GM12878 (cell line): Measurements from ENCODE around the gene CEP295NL. TPM values are rescaled to one million over a fixed set of nuclear protein-coding genes. Genes with fewer than 3 reads are reported as not detected.

Source experiments
- ATAC-seq: fragments of 200-7000 bp; cut with Tn5 transposase; 3 replicates; pipeline ENCODE4 v1.9.1; 2020; ENCODE audit warnings: mild to moderate bottlenecking, moderate library complexity
- BruUV-seq: library from RNA; stranded (reverse); fragments of 400-500 nt; replicated peaks from 2 replicates; lab custom pipeline; 2021; lab: Mats Ljungman, UMichigan
- CTCF ChIA-PET: fragments of 300-600 bp; sonication (Branson Sonifier 250); formaldehyde crosslinking; extraction: SDS; loops from one replicate; lab custom pipeline; 2021; ENCODE audit warnings: inconsistent platforms; lab: Yijun Ruan, JAX
- POLR2A ChIA-PET: fragments of 350-600 bp; formaldehyde crosslinking; extraction: SDS; loops from one replicate; lab custom pipeline; 2021; ENCODE audit warnings: inconsistent platforms; lab: Charles Lee
- RAD21 ChIA-PET: fragments of 300-600 bp; sonication (Branson Sonifier 250); formaldehyde crosslinking; loops from one replicate; lab custom pipeline; 2023; ENCODE audit warnings: antibody characterized with exemption; ENCODE audit not compliant: unreplicated experiment; lab: Charles Lee
- SMC1A ChIA-PET: fragments of 300-600 bp; sonication (Branson Sonifier 250); formaldehyde crosslinking; loops from one replicate; lab custom pipeline; 2023; ENCODE audit not compliant: unreplicated experiment, uncharacterized antibody; lab: Charles Lee
- DNase-seq: peaks from one replicate; pipeline ENCODE4 v3.0.0-alpha.2; 2011; ENCODE audit warnings: low read depth, low spot score
- FAIRE-seq: peaks from 3 replicates; lab custom pipeline; 2011; peaks lifted over from hg19 to GRCh38; lab: Jason Lieb, UNC
- H2AFZ ChIP-seq: 2 replicates; pipeline ENCODE4 v1.6.0; 2011; ENCODE audit warnings: low read depth, low read length, control low read depth; ENCODE audit not compliant: control insufficient read depth
- H3K27ac ChIP-seq: 2 replicates; pipeline ENCODE4 v1.5.1; 2011; ENCODE audit warnings: control low read depth; ENCODE audit not compliant: control insufficient read depth, insufficient read depth
- H3K27me3 ChIP-seq, 2 experiments: replicated peaks in 1 of 2; 2 replicates each; pipeline versions ENCODE4 v1.6.0 to v1.6.1; 2011; ENCODE audit warnings: low read length in 1 of 2; ENCODE audit not compliant: control insufficient read depth in 2 of 2, insufficient read depth in 2 of 2
- H3K36me3 ChIP-seq, 2 experiments: 2 replicates each; pipeline ENCODE4 v1.5.1; 2011; ENCODE audit warnings: low read length in 1 of 2; ENCODE audit not compliant: control insufficient read depth in 2 of 2, insufficient read depth in 2 of 2
- H3K4me1 ChIP-seq: 2 replicates; pipeline ENCODE4 v1.6.1; 2011; ENCODE audit warnings: mild to moderate bottlenecking, low read length, moderate library complexity, mixed read lengths; ENCODE audit not compliant: control insufficient read depth, insufficient read depth
- H3K4me2 ChIP-seq: 2 replicates; pipeline ENCODE4 v1.6.0; 2011; ENCODE audit warnings: control low read depth; ENCODE audit not compliant: control insufficient read depth, insufficient read depth
- H3K4me3 ChIP-seq: fragments of 200-600 bp; sonication (generic); 2 replicates; pipeline ENCODE4 v1.5.1; 2016
- H3K79me2 ChIP-seq: 2 replicates; pipeline ENCODE4 v1.6.0; 2011; ENCODE audit warnings: low read length; ENCODE audit not compliant: control insufficient read depth, insufficient read depth
- H3K9ac ChIP-seq: 2 replicates; pipeline ENCODE4 v1.8.0; 2011; ENCODE audit warnings: low read length, control low read depth, mixed read lengths; ENCODE audit not compliant: control insufficient read depth, insufficient read depth
- H3K9me3 ChIP-seq: replicated peaks from 3 replicates; pipeline ENCODE4 v1.5.1; 2011; ENCODE audit warnings: mild to moderate bottlenecking, low read length; ENCODE audit not compliant: control insufficient read depth, insufficient read depth
- H4K20me1 ChIP-seq: 2 replicates; pipeline ENCODE4 v1.6.0; 2011; ENCODE audit not compliant: control insufficient read depth, insufficient read depth
- ATF7 ChIP-seq: fragments of 450-650 bp; IDR thresholded peaks from 2 replicates; pipeline ENCODE4 v1.6.1; 2016; ENCODE audit warnings: low read depth, mild to moderate bottlenecking
- BACH1 ChIP-seq: fragments of 450-650 bp; IDR thresholded peaks from 2 replicates; pipeline ENCODE4 v1.6.1; 2017; ENCODE audit warnings: mild to moderate bottlenecking, borderline replicate concordance
- CBX5 ChIP-seq: sonication (generic); IDR thresholded peaks from 2 replicates; pipeline ENCODE4 v1.6.1; 2016; ENCODE audit warnings: low read depth, moderate library complexity, mild to moderate bottlenecking, inconsistent platforms
- CEBPB ChIP-seq, 2 experiments: fragments of 150-350 bp in 1 of 2; IDR thresholded peaks; 2 replicates each; pipeline ENCODE4 v1.6.1; 2012 to 2014; ENCODE audit warnings: low read depth in 2 of 2, low read length in 2 of 2, borderline replicate concordance in 1 of 2, inconsistent platforms in 1 of 2
- CHD1 ChIP-seq: IDR thresholded peaks from 2 replicates; pipeline ENCODE4 v1.6.1; 2012; ENCODE audit warnings: low read depth, low read length, improper control_type of control experiment
- CHD4 ChIP-seq: fragments of 200-600 bp; sonication (generic); IDR thresholded peaks from 2 replicates; pipeline ENCODE4 v1.6.1; 2016; ENCODE audit warnings: mild to moderate bottlenecking
- CREB1 ChIP-seq: IDR thresholded peaks from 2 replicates; pipeline ENCODE4 v1.6.1; 2012; ENCODE audit warnings: low read depth, mild to moderate bottlenecking, inconsistent platforms
- CREM ChIP-seq: IDR thresholded peaks from 2 replicates; pipeline ENCODE4 v1.6.1; 2014; ENCODE audit warnings: antibody characterized with exemption, low read depth
- HDAC2 ChIP-seq: fragments of 200-600 bp; sonication (generic); IDR thresholded peaks from 2 replicates; pipeline ENCODE4 v1.6.1; 2017
- HDAC6 ChIP-seq: fragments of 200-600 bp; sonication (generic); IDR thresholded peaks from one replicate; pipeline ENCODE4 v1.8.0; 2017; ENCODE audit warnings: antibody characterized with exemption; ENCODE audit not compliant: unreplicated experiment
- KLF5 ChIP-seq: fragments of 450-650 bp; IDR thresholded peaks from 2 replicates; pipeline ENCODE4 v1.6.1; 2014; ENCODE audit warnings: mild to moderate bottlenecking; ENCODE audit not compliant: partially characterized antibody
- NR2F1 ChIP-seq: fragments of 450-650 bp; conservative IDR thresholded peaks from 2 replicates; pipeline ENCODE4 v1.6.1; 2017; ENCODE audit warnings: mild to moderate bottlenecking
- POLR2AphosphoS2 ChIP-seq: IDR thresholded peaks from 2 replicates; pipeline ENCODE4 v1.6.1; 2011; ENCODE audit warnings: low read depth, mild to moderate bottlenecking, low read length, improper control_type of control experiment, moderate library complexity
- SIX5 ChIP-seq: IDR thresholded peaks from 2 replicates; pipeline ENCODE4 v1.6.1; 2011; ENCODE audit warnings: mild to moderate bottlenecking, low read depth, low read length, moderate library complexity; ENCODE audit not compliant: severe bottlenecking
- SMAD1 ChIP-seq: fragments of 450-650 bp; IDR thresholded peaks from 2 replicates; pipeline ENCODE4 v1.6.1; 2018; ENCODE audit warnings: mild to moderate bottlenecking, low read depth; ENCODE audit not compliant: partially characterized antibody
- SP1 ChIP-seq: IDR thresholded peaks from one replicate; pipeline ENCODE4 v1.6.1; 2011; ENCODE audit warnings: low read depth, low read length
- TARDBP ChIP-seq: IDR thresholded peaks from 2 replicates; pipeline ENCODE4 v1.6.1; 2016; ENCODE audit warnings: borderline replicate concordance
- TCF12 ChIP-seq: IDR thresholded peaks from 2 replicates; pipeline ENCODE4 v1.6.1; 2011; ENCODE audit warnings: low read depth, mild to moderate bottlenecking, low read length
- ZSCAN29 ChIP-seq: fragments of 450-650 bp; IDR thresholded peaks from 2 replicates; pipeline ENCODE4 v1.6.1; 2017; ENCODE audit warnings: mild to moderate bottlenecking, moderate library complexity
- WGBS: methylation state at CpG from one replicate; pipeline ENCODE4 v1.1.6; 2016; ENCODE audit warnings: low lambda C conversion rate; ENCODE audit not compliant: insufficient replicate concordance, insufficient coverage; ENCODE audit errors: missing lambda C conversion rate; 5-methylcytosine and 5-hydroxymethylcytosine counted together
- in situ Hi-C: fragments of 300-500 bp; cut with MboI; formaldehyde crosslinking; loops from 9 replicates; pipeline ENCODE4 v1.14.3; 2018; ENCODE audit warnings: mixed read lengths
- intact Hi-C: fragments of 100-400 bp; cut with micrococcal nuclease; formaldehyde crosslinking; loops from one replicate; pipeline ENCODE4 v1.14.2; 2022; ENCODE audit not compliant: unreplicated experiment
- polyA plus RNA-seq, 11 experiments: library from polyadenylated mRNA; depleted of rRNA in 4 of 11; unstranded in 6 of 11; stranded (reverse) in 5 of 11; fragments of >200 nt; fragmentation: Nextera tagmentation in 4 of 11; fragmentation: Illumina TruSeq in 1 of 11; extraction: Ambion mirVana in 4 of 11; extraction: Trizol in 1 of 11; gene quantifications; 1 replicate in 1 of 11; 2 replicates in 10 of 11; pipeline versions ENCODE4 v1.2.1 to v1.2.3, GENCODE V29; 2011 to 2016; ENCODE audit warnings: inconsistent platforms in 2 of 11, missing spikeins in 2 of 11, low read depth in 1 of 11
- total RNA-seq, 4 experiments: library from RNA; depleted of rRNA in 3 of 4; stranded (reverse); fragments of >200 nt in 3 of 4; fragmentation: Illumina TruSeq in 1 of 4; extraction: Trizol in 1 of 4; gene quantifications; 2 replicates each; pipeline versions ENCODE4 v1.2.1 to v1.2.3, GENCODE V29; 2013 to 2021
- TF ChIP-seq, protein P1 (sequence below): IDR thresholded peaks from 2 replicates; pipeline ENCODE4 v1.6.1; 2011; ENCODE audit warnings: low read depth, low read length, improper control_type of control experiment, borderline replicate concordance

The CEP295NL gene
- total and polyA plus RNA-seq, 10 of the 15 experiments (the other 5 are each of a cell fraction or from before 2014, with no cell fraction given) = not detected

DNA sequence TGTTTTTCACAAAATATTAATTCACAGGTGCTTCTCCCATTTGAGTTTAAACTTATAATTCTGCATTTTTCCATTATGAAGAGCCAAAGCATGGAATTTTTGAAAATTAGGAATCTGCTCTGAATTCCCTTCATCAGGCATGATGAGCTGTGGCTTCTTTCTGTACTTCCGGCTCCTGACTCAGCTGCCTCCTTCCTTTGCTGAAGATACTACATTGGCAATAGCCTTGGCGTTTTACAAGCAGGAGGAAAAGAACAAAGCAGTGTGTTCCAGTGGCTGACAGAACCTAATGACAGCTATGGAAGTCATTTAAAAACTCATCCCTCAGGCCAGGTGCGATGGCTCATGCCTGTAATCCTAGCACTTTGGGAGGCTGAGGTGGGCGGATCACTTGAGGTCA lies 44.0 kb downstream of the CEP295NL start (continued):
- TF ChIP-seq TCF12 = no peak
- no peak for TF ChIP-seq POLR2AphosphoS2
- TF ChIP-seq SIX5 = no peak

DNA sequence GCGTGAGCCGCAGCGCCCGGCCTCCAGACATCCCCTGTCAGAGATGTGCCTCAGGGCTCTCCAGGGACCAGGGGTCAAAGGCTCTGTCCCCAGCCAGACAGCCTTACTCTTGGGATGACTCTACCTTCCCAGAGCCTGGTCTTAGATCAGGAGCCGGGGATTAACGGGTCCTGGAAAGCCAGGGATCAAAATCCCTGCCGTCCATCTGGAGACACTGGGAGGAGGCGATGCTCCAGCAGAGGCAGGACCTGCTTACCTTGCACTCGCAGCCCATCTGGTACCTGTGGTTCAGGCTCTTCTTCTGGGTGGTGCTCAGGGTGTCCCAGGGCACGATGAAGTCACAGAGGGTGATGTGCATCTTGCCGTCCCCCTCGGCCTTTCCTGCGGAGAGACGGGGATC lies 45.7 kb downstream of the CEP295NL start:
- 53% methylated on average over 11 of the region's 14 CpGs for WGBS
- RAD21 ChIA-PET = no interaction called here
- FAIRE-seq = no peak
- Histone ChIP-seq H3K9me3 (no peaks in the 10 kb centered on the region), H3K4me2 (no peak overlapping the region), H3K27me3 (no peaks in the 10 kb centered on the region; a peak in 1 of 4 replicates), H3K36me3 (no peaks in the 10 kb centered on the region), H3K4me1 (no peaks in the 10 kb centered on the region), H3K79me2 (no peaks in the 10 kb centered on the region), H2AFZ (no peak overlapping the region), H3K27ac (no peak overlapping the region), H3K9ac (no peak overlapping the region), H4K20me1 (no peaks in the 10 kb centered on the region), H3K4me3 (no peak overlapping the region)
- in situ Hi-C loops (no loop called here), intact Hi-C loops (no loop called here)
- no TSS peak for BruUV-seq
- no peak for ATAC-seq
- no peak for DNase-seq
- TF ChIP-seq SP1 (no peak), ATF7 (no peak), BACH1 (no peak), CHD4 (no peak), HDAC6 (no peak), CBX5 (no peak), NR2F1 (no peak), CEBPB (IDR thresholded peaks at IDR 0.05; ENCODE audit: borderline replicate concordance in 1 of 2, low read depth in 2 of 2, low read length in 2 of 2) (no peak), SMAD1 (no peak), HDAC2 (no peak), KLF5 (no peak), ZSCAN29 (no peak), CREB1 (no peak), CHD1 (no peak), TARDBP (no peak), CREM (no peak)
- TF ChIP-seq, protein P1, sequence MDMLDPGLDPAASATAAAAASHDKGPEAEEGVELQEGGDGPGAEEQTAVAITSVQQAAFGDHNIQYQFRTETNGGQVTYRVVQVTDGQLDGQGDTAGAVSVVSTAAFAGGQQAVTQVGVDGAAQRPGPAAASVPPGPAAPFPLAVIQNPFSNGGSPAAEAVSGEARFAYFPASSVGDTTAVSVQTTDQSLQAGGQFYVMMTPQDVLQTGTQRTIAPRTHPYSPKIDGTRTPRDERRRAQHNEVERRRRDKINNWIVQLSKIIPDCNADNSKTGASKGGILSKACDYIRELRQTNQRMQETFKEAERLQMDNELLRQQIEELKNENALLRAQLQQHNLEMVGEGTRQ = no peak
- CTCF ChIA-PET = no interaction called here
- POLR2A ChIA-PET = no interaction called here
- SMC1A ChIA-PET = no interaction called here
